ENCODE data around the gene LEMD2. TPM values are rescaled to one million over a fixed set of nuclear protein-coding genes. Genes with fewer than 3 reads are reported as not detected.

The LEMD2 gene
- total RNA-seq, 1 donor: 30.4 TPM

- DNase-seq (ENCODE audit: low read depth in 2 of 3, low spot score in 2 of 3): no peak
Measured at GRCh38 chr6:33777398-33778388, 11.2 kb downstream of the LEMD2 start.

- DNase-seq (ENCODE audit: low read depth in 2 of 3, low spot score in 2 of 3): no peak
Measured at GRCh38 chr6:33776764-33777163, 12.2 kb downstream of the LEMD2 start.

- no peak for DNase-seq (ENCODE audit: low read depth in 2 of 3, low spot score in 2 of 3)
Measured at GRCh38 chr6:33776186-33776585, 12.7 kb downstream of the LEMD2 start.

GRCh38 chr6:33774774-33775173 lies 14.2 kb downstream of the LEMD2 start:
- no peak for DNase-seq (ENCODE audit: low read depth in 2 of 3, low spot score in 2 of 3)

- DNase-seq (ENCODE audit: low read depth in 2 of 3, low spot score in 2 of 3): no peak
Measured at GRCh38 chr6:33772902-33773472, 15.9 kb downstream of the LEMD2 start.

- peak in 1 of 3 donors; percentile 18 for DNase-seq (ENCODE audit: low read depth in 2 of 3, low spot score in 2 of 3)
Measured at GRCh38 chr6:33772082-33772830, 16.7 kb downstream of the LEMD2 start.

- peak; percentile 54 to 79 (median 66) for DNase-seq (ENCODE audit: low read depth in 2 of 3, low spot score in 2 of 3)
Measured at GRCh38 chr6:33771146-33772081, 17.5 kb downstream of the LEMD2 start.

- DNase-seq (ENCODE audit: low read depth in 2 of 3, low spot score in 2 of 3): no peak
Measured at GRCh38 chr6:33770833-33771145, 18.1 kb downstream of the LEMD2 start.

- no peak for DNase-seq (ENCODE audit: low read depth in 2 of 3, low spot score in 2 of 3)
Measured at GRCh38 chr6:33770124-33770832, 18.7 kb downstream of the LEMD2 start.

- no peak for DNase-seq (ENCODE audit: low read depth in 2 of 3, low spot score in 2 of 3)
Measured at GRCh38 chr6:33769248-33769821, 19.6 kb downstream of the LEMD2 start.

GRCh38 chr6:33768644-33769120 lies 20.2 kb downstream of the LEMD2 start:
- DNase-seq (ENCODE audit: low read depth in 2 of 3, low spot score in 2 of 3): peak; percentile 31 to 78 (median 64)

- no peak for DNase-seq (ENCODE audit: low read depth in 2 of 3, low spot score in 2 of 3)
Measured at GRCh38 chr6:33766921-33767907, 21.7 kb downstream of the LEMD2 start.

GRCh38 chr6:33765368-33765767 lies 23.6 kb downstream of the LEMD2 start:
- no peak for DNase-seq (ENCODE audit: low read depth in 2 of 3, low spot score in 2 of 3)

GRCh38 chr6:33764036-33764435 lies 24.9 kb downstream of the LEMD2 start:
- no peak for DNase-seq (ENCODE audit: low read depth in 2 of 3, low spot score in 2 of 3)

- no peak for DNase-seq (ENCODE audit: low read depth in 2 of 3, low spot score in 2 of 3)
Measured at GRCh38 chr6:33763483-33763882, 25.4 kb downstream of the LEMD2 start.

GRCh38 chr6:33762713-33763112 lies 26.2 kb downstream of the LEMD2 start:
- DNase-seq (ENCODE audit: low read depth in 2 of 3, low spot score in 2 of 3): no peak

- DNase-seq (ENCODE audit: low read depth in 2 of 3, low spot score in 2 of 3): peak in 2 of 3 donors; percentile 55 to 65
Measured at GRCh38 chr6:33761922-33762629, 26.9 kb downstream of the LEMD2 start.

All from hematopoietic multipotent progenitor cell (in vitro differentiated cells).